ENCODE data around the gene ST6GALNAC4.

ST6GALNAC4 gene

GRCh38 chr9:127865645-127866464 is 51.0 kb downstream of the ST6GALNAC4 start:
- peak in 1 of 10 donors; percentile 78 for DNase-seq
- intact Hi-C loops (cut with DNase I), result no loop called here

GRCh38 chr9:127863191-127863621 is 53.6 kb downstream of the ST6GALNAC4 start:
- no peak for DNase-seq
- intact Hi-C loops (cut with DNase I), result no loop called here

- DNase-seq, result peak in 4 of 10 donors; percentile 30 to 90 (median 36)
- intact Hi-C loops (cut with DNase I), result no loop called here
Observed at GRCh38 chr9:127862075-127863011, 54.5 kb downstream of the ST6GALNAC4 start.

DNA sequence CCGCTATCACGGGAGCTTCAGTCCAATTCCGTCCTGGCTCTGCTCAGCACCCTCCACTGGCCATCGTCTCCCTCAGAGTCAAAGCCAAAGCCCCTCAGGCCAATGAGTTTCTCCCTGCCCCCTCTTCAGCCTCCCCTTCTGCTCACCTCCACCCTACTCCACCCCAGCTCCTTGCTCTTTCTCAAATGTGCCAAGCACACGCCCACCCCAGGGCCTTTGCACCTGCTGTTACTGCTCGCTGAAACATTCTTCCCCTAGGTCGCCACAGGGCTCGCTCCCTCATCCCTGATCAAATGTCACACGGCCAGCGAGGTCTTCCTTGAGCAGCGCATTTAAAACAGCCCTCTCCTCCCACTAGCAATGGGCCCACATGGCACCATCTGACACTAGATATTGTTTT is 56.1 kb downstream of the ST6GALNAC4 start:
- intact Hi-C loops (cut with DNase I), result no loop called here
- DNase-seq, result no peak

GRCh38 chr9:127860260-127860659 is 56.6 kb downstream of the ST6GALNAC4 start:
- DNase-seq, result no peak

GRCh38 chr9:127858041-127858512 is 58.8 kb downstream of the ST6GALNAC4 start:
- DNase-seq, result no peak
- intact Hi-C loops (cut with DNase I), result no loop called here

More at GRCh38 chr9:127860260-127860659, 56.6 kb downstream of the ST6GALNAC4 start:
- intact Hi-C loops (cut with DNase I), result no loop called here
